ENCODE data around the gene ZMYM4.

GRCh38 chr1:35266306-35266705, 2.2 kb upstream of the ZMYM4 start:
- no peak for TF ChIP-seq EZH2 (IDR thresholded peaks at IDR 0.05)
- no peak for TF ChIP-seq POLR2AphosphoS5 (IDR thresholded peaks at IDR 0.05; ENCODE audit: borderline replicate concordance, low read depth, low read length)
- TF ChIP-seq FOXP2 (optimal IDR thresholded peaks at IDR 0.05; ENCODE audit: control extremely low read depth, extremely low read length, insufficient read depth) = no peak

Measured in SK-N-MC (cell line).